Activated CD4-positive, alpha-beta T cell treated with anti-CD3 and anti-CD28 coated beads, Interleukin-2, amount 50 U/mL, for 48 hours (primary cell): ENCODE measurements around the gene VCL.
A peak's percentile ranks its signal among the peaks of the same experiment; 100 is the strongest.

Source experiments
- DNase-seq, 2 experiments: peaks; one replicate each; pipeline ENCODE4 v3.0.0-alpha.2; 2020

Gene VCL

GRCh38 chr10:74079028-74079935, 81.4 kb downstream of the VCL start:
- no peak for DNase-seq

DNA sequence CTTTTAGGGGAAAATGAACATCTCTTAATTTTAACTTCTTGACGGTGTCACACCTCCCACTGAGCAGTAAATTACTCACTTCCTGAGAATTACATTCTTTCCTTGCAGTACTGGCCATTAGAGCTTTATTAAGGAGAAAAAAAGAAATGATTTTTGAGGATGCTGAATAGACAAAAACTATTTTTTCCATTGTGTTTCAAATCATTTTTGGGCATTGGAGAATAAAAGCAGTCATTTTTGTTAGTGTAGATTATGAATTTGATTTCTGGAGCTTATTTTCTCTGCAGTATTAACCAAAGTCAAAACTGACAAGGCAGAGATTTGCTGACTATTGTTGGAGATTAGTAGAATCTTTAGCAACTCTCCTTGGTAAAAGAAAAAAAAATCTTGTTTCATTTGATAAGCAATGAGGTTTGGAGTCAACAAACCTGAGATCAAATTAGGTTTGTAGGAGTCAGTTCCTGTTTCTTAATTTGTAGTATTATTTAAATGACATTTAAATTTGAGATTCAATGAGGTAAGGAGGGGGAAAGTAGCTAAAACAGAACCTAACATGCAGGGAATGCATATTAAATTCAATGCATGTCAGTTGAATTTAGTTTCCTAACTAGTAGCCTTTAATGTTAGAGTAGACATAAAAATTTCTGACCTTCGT, 82.1 kb downstream of the VCL start:
- DNase-seq = no peak

GRCh38 chr10:74081192-74081803, 83.4 kb downstream of the VCL start:
- peak; percentile 25 to 47 for DNase-seq

GRCh38 chr10:74081941-74082718, 84.2 kb downstream of the VCL start:
- no peak for DNase-seq

GRCh38 chr10:74083304-74083703, 85.4 kb downstream of the VCL start:
- DNase-seq = no peak

DNA sequence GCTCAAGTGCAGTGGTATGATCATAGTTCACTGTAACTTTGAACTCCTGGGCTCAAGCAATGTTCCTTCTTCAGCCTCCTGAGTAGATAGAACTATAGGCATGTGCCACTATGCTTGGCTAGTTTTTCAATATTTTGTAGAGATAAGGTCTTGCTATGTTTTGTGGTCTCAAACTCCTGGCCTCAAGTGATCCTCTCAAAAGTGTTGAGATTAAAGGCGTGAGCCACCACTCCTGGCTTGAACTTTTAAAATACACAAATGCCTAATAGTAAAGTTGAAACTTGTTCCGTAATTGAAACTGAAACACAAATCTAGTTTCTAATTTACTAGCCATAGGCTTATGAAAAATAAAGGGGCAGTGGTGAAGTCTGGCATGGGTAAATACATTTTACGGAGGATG, 87.0 kb downstream of the VCL start:
- DNase-seq = no peak

DNA sequence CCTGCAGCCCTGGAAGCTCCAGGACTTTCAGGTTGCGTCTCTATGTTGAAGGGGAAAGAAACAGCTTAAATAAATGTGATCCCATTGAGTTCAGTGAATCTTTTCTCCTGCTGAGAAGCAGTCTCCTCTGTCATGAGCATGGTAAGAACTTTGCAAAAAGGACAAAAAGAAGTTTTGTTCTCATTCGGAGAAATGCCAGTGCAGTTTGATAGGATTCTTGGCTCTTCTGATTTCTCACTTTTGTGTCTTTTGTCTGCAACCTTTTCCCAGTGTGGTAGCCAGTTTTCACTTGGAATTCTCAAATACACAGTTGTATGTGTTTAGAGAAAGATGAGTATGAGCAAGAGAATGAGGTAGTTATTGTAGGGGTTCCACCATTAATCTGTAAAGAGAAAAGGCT, 88.4 kb downstream of the VCL start:
- DNase-seq = no peak

DNA sequence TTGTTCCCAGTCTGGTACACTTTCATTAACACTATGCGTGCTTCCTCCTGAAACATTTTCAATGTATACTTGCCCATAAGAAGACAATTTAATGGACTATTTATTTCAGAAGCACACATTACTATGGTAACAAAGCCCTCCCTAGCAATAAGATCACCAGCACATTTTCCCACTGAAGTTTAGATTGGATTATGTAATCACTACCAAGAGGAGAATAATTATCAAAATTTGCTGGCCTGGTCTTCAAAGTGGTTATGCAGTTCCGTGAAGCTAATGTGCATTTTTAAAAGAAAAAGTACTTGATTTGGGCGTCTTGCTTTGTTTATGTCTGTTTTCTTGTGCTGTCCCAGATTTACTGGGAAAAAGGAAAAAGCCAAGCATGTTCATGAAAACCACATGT, 90.8 kb downstream of the VCL start:
- DNase-seq = no peak

GRCh38 chr10:74092372-74092771, 94.5 kb downstream of the VCL start:
- no peak for DNase-seq

- no peak for DNase-seq
These were observed 95.7 kb downstream of the VCL start for GRCh38 chr10:74093530-74094164.

- no peak for DNase-seq
These were observed 96.3 kb downstream of the VCL start for GRCh38 chr10:74094231-74094630.

- DNase-seq = no peak
These were observed 98.9 kb downstream of the VCL start for GRCh38 chr10:74096777-74097176.

DNA sequence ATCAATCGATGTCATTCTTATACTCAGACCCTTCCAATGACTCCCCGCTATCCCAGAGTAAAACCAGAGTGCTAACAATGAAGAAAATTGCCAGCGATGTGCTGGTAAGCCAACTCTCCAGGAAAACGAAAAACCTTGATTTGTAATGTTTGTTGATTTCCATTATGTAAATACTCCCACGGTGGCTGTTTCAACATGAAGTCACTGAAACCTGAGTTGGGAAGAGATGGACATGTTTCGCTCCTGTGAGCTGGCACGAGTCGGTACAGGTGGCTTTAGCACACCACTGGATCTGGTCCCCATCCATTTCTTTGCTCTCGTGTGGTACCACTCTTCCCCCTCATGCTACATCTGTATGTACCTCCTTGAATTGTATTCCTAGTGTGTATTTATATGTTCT, 99.9 kb downstream of the VCL start:
- no peak for DNase-seq

- DNase-seq = no peak
These were observed 101.5 kb downstream of the VCL start for GRCh38 chr10:74099420-74099819.

- no peak for DNase-seq
These were observed 101.9 kb downstream of the VCL start for GRCh38 chr10:74099836-74100235.

- no peak for DNase-seq
These were observed 105.8 kb downstream of the VCL start for GRCh38 chr10:74103560-74104258.

- DNase-seq = no peak
These were observed 106.6 kb downstream of the VCL start for GRCh38 chr10:74104480-74104879.

- no peak for DNase-seq
These were observed 107.1 kb downstream of the VCL start for GRCh38 chr10:74104996-74105395.

- no peak for DNase-seq
These were observed 109.5 kb downstream of the VCL start for GRCh38 chr10:74107391-74107790.

- no peak for DNase-seq
These were observed 111.5 kb downstream of the VCL start for GRCh38 chr10:74109452-74109851.

DNA sequence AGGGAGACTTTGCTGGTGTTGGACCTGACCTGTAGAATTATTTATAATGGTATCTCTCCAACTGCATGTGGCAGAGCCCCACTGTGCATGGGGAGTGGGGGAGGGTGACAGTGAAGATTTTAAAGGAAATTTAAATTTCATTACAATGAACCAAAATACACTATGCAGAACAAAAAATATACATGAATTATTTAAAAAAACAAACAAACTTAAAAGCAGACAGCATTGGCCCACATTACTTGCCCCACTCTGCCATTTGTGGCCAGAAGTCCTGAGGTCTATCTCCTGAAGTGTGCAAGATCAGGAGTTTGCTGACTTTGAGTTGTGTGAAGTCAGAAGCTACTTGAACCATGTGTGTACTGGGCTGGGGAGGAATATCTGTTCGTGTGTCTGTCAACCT, 112.2 kb downstream of the VCL start:
- no peak for DNase-seq

- DNase-seq = no peak
These were observed 113.9 kb downstream of the VCL start for GRCh38 chr10:74111799-74112198.
